SK-N-MC (cell line): ENCODE results near the gene HOXC4.

ENCODE experiments used
- EZH2 ChIP-seq: fragments of 200-600 bp; sonication (generic); IDR thresholded peaks from one replicate; pipeline ENCODE4 v1.6.1; 2017; ENCODE audit warnings: antibody characterized with exemption
- FOXP2 ChIP-seq: optimal IDR thresholded peaks from 2 replicates; pipeline ENCODE3; 2011; ENCODE audit warnings: mild to moderate bottlenecking, moderate library complexity; ENCODE audit not compliant: insufficient read depth; ENCODE audit errors: extremely low read length, control extremely low read depth
- POLR2AphosphoS5 ChIP-seq: IDR thresholded peaks from 2 replicates; pipeline ENCODE4 v1.6.1; 2012; ENCODE audit warnings: mild to moderate bottlenecking, low read depth, low read length, borderline replicate concordance

DNA sequence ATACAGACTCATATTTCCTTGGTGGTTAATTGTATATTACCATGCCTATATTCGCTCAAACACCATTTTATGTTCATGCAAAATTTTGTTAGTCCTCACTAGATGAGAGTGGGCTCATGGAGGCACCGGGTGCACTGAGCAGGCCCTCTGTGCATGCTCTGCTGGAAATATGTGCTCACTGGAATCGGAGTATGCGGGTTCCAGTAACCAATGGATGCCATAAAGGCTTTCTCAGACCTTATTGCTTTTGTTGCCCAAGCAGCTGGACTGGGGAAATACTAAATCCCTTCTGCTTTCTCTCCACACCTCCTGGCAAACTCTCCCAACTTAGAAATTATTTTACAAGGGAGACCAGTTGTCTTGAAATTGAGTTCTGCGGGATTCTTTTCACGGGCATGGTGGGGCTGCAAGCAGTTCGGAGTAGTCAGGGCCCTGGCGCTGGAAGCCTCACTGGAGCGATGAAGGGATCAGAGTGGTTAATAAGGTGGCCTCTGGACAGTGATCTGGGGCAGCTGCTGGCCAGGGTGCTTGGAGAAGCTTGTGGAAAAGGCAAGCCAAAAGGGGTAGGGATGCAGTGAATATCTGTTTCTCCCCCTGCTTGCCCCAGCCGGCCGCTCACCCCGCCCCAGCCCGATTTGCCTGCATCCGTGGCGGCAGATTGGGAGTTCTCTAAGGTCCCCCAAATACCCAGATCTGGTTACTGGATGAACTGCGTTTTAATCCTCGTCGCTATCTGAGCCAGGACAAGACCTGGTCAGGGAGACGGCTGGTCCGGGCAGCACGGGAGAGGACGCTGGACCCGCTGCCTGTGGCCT lies 32.8 kb upstream of the HOXC4 start:
- TF ChIP-seq EZH2, result no peak
- TF ChIP-seq POLR2AphosphoS5, result no peak
- TF ChIP-seq FOXP2, result no peak
